A673 (cell line): ENCODE data around the gene CT47B1. TPM values are rescaled to one million over a fixed set of nuclear protein-coding genes. Genes with fewer than 3 reads are reported as not detected.
A peak's percentile ranks its signal among the peaks of the same experiment; 100 is the strongest.
"Not testable (repeated sequence)": the region's sequence is repeated elsewhere in the genome, so short reads cannot be mapped to it uniquely, and the experiment has no call there.

Source experiments
- Bru-seq: library from RNA; stranded (reverse); fragments of 400-500 nt; gene quantifications from one replicate; lab custom pipeline; 2021; lab: Mats Ljungman, UMichigan
- BruChase-seq, 2 experiments: library from RNA; stranded (reverse); fragments of 400-500 nt; gene quantifications; one replicate each; lab custom pipeline; 2021; lab: Mats Ljungman, UMichigan
- BruUV-seq: library from RNA; stranded (reverse); fragments of 400-500 nt; replicated peaks from 2 replicates; lab custom pipeline; 2021; lab: Mats Ljungman, UMichigan
- CTCF ChIA-PET: fragments of 300-600 bp; sonication (Branson Sonifier 250); formaldehyde crosslinking; loops from one replicate; lab custom pipeline; 2022; ENCODE audit warnings: antibody characterized with exemption; lab: Charles Lee
- POLR2A ChIA-PET: fragments of 300-600 bp; sonication (Branson Sonifier 250); formaldehyde crosslinking; loops from one replicate; lab custom pipeline; 2022; ENCODE audit warnings: antibody characterized with exemption; ENCODE audit not compliant: low non-redundant PET; lab: Charles Lee
- DNase-seq: peaks from one replicate; pipeline ENCODE4 v3.0.0-alpha.2; 2015; ENCODE audit warnings: low spot score
- H3K27ac ChIP-seq: fragments of 200-600 bp; sonication (generic); 2 replicates; pipeline ENCODE4 v1.5.1; 2016; ENCODE audit warnings: mixed run types, low read depth, mild to moderate bottlenecking, mixed read lengths, antibody characterized with exemption, low read length; ENCODE audit not compliant: poor library complexity, severe bottlenecking
- H3K27me3 ChIP-seq: fragments of 200-600 bp; sonication (generic); replicated peaks from 2 replicates; pipeline ENCODE4 v1.6.1; 2017; ENCODE audit warnings: mixed run types, low read depth, mild to moderate bottlenecking, mixed read lengths, antibody characterized with exemption, low read length; ENCODE audit not compliant: insufficient read depth, poor library complexity
- H3K36me3 ChIP-seq: fragments of 200-600 bp; sonication (generic); 2 replicates; pipeline ENCODE4 v1.6.1; 2016; ENCODE audit warnings: mixed run types, mild to moderate bottlenecking, mixed read lengths, antibody characterized with exemption, low read length; ENCODE audit not compliant: insufficient read depth, poor library complexity, severe bottlenecking
- H3K4me1 ChIP-seq: fragments of 200-600 bp; sonication (generic); 2 replicates; pipeline ENCODE4 v1.6.1; 2017; ENCODE audit warnings: mixed run types, mild to moderate bottlenecking, mixed read lengths, antibody characterized with exemption, low read length; ENCODE audit not compliant: insufficient read depth, poor library complexity, severe bottlenecking
- H3K4me3 ChIP-seq: fragments of 200-600 bp; sonication (generic); 2 replicates; pipeline ENCODE4 v1.5.1; 2016; ENCODE audit warnings: low read depth, mixed run types, mild to moderate bottlenecking, mixed read lengths, low read length; ENCODE audit not compliant: poor library complexity, severe bottlenecking
- H3K9me3 ChIP-seq: fragments of 200-600 bp; sonication (generic); 2 replicates; pipeline ENCODE4 v1.6.1; 2016; ENCODE audit warnings: mixed run types, low read depth, mild to moderate bottlenecking, mixed read lengths, antibody characterized with exemption, low read length; ENCODE audit not compliant: poor library complexity, severe bottlenecking
- CTCF ChIP-seq: fragments of 300-800, 200-600 bp; sonication (generic); conservative IDR thresholded peaks from 2 replicates; pipeline ENCODE4 v1.5.1; 2017; ENCODE audit warnings: low read depth, mild to moderate bottlenecking, antibody characterized with exemption, low read length, moderate library complexity, mixed read lengths
- EZH2 ChIP-seq: fragments of 200-600 bp; sonication (generic); IDR thresholded peaks from 2 replicates; pipeline ENCODE4 v1.6.1; 2017; ENCODE audit warnings: borderline replicate concordance, low read depth, mild to moderate bottlenecking, mixed read lengths, antibody characterized with exemption, low read length; ENCODE audit not compliant: poor library complexity, severe bottlenecking
- intact Hi-C: fragments of 100-400 bp; cut with micrococcal nuclease; formaldehyde crosslinking; loops from one replicate; pipeline ENCODE4 v1.10.0; 2022; ENCODE audit not compliant: unreplicated experiment
- long read RNA-seq: library from polyadenylated mRNA; stranded (forward); transcript quantifications from one replicate; pipeline ENCODE4 v2.0.0, GENCODE V29; 2022
- total RNA-seq: library from RNA; stranded (reverse); gene quantifications from 2 replicates; pipeline ENCODE4 v1.2.3, GENCODE V29; 2021

Gene CT47B1
- total RNA-seq (not detected in 2 replicates), Bru-seq, nascent RNA (not detected), BruChase-seq, experiment 1, labeled RNA remaining after a 2-hour chase (not detected), BruChase-seq, experiment 2, labeled RNA remaining after a 6-hour chase (not detected)
- long read RNA-seq = 0 reads

DNA sequence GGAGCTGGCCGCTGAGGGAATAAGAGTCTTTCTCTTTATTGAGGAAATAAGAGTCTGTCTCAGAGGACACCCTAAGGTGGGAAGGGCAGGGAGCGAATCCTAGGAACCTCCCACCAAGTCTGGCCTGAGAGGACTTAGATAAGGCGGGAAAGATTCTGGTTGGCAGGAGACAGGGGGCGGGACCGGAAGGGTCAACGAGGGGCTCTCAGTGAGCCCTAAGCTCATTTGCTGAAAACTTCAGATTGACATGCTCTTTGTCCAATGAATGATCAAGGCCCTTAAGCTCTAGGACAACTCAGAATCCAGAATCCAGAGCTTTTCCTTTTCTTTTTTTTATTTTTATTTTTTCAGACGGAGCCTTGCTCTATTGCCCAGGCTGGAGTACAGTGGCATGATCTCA, at the start of gene CT47B1:
TSS of gene CT47B1 (minus strand) at position 101 of the 400 bp plus-strand sequence. CDS start 196 bp downstream, outside the sequence.
- H3K4me3 ChIP-seq, H3K4me1 ChIP-seq, DNase-seq, H3K27me3 ChIP-seq, POLR2A ChIA-PET, BruUV-seq, CTCF ChIA-PET, intact Hi-C loops, H3K9me3 ChIP-seq, H3K36me3 ChIP-seq, H3K27ac ChIP-seq: not testable (repeated sequence)

- CTCF ChIA-PET = no interaction called here
- POLR2A ChIA-PET = no interaction called here
These were observed 748 bp downstream of the CT47B1 start for GRCh38 chrX:120874678-120875557.

GRCh38 chrX:120857240-120857639, 18.4 kb downstream of the CT47B1 start:
- TF ChIP-seq CTCF (peak; percentile 37; the same call in 1 of the 2 replicates), EZH2 (no peak)
- peak; percentile 9 for DNase-seq
- Histone ChIP-seq H3K4me1 (no peaks in the 10 kb centered on the region), H3K4me3 (no peak overlapping the region), H3K27ac (no peak overlapping the region), H3K9me3 (no peaks in the 10 kb centered on the region), H3K27me3 (no peaks in the 10 kb centered on the region), H3K36me3 (no peaks in the 10 kb centered on the region)
- ChIA-PET POLR2A (no interaction called here), CTCF (no interaction called here)
- no TSS peak for BruUV-seq
- intact Hi-C loops = no loop called here

More at GRCh38 chrX:120874678-120875557, 748 bp downstream of the CT47B1 start:
- DNase-seq = no peak
- Histone ChIP-seq H3K4me1 (no peaks in the 10 kb centered on the region), H3K27me3 (no peaks in the 10 kb centered on the region), H3K9me3 (no peaks in the 10 kb centered on the region), H3K36me3 (no peaks in the 10 kb centered on the region), H3K4me3 (no peak overlapping the region), H3K27ac (no peak overlapping the region)
- BruUV-seq = no TSS peak
- intact Hi-C loops = no loop called here
- TF ChIP-seq CTCF = no peak
- TF ChIP-seq EZH2 = no peak
